AG09309 (cell line): ENCODE measurements around the gene AKR1A1.
"Not testable (repeated sequence)": the region's sequence is repeated elsewhere in the genome, so short reads cannot be mapped to it uniquely, and the experiment has no call there.

Experiments
- DNase-seq: peaks from one replicate; pipeline ENCODE4 v3.0.0-alpha.2; 2010; ENCODE audit warnings: low read depth
- H3K4me3 ChIP-seq: 2 replicates; pipeline ENCODE4 v1.5.1; 2011; ENCODE audit warnings: mild to moderate bottlenecking, low read depth, low read length, moderate library complexity; ENCODE audit not compliant: control insufficient read depth
- TF ChIP-seq, protein P1 (sequence below): IDR thresholded peaks from 2 replicates; pipeline ENCODE4 v1.5.1; 2011; ENCODE audit warnings: mild to moderate bottlenecking, low read depth, low read length, inconsistent platforms; ENCODE audit not compliant: insufficient read depth, control insufficient read depth; ENCODE audit errors: missing control alignments

The AKR1A1 gene

DNA sequence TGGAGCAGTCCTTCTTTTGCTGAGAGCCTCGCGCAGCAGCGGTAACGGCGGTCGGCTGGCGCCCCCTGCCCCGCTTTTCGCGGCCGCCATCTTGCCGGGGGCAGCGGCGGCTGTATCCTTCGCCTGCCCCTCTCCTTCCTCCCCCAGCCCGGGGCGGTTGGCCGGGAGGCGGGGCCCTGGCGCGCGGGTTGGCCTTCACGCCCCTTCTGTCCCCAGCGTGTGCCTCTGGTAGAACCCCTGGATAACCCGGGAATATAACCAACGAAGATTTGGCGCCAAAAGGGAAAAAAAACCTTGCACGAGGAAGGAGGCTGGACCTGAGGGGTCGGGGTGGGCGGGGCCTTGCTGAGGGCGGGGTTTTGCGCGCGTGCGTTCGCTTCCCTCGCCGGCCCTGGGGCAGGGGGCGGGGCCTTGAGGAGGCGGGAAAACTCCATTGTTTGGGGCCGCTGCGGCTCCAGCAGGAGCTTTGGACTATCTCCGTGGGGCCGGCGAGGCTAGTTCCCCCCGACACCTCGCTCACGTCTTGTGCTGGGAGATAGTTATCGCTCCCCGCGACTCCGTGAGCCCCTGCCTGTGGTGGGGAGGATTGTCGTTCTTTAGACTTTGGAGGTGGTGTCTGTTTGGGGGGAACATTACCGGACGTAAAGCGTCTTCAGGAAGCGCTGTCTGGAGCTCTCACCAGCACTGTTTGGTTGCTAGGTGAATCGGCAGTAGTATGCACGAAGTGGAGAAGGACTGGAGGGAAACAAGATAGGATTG is 33.9 kb downstream of the AKR1A1 start:
- DNase-seq, result peak; percentile 50
- TF ChIP-seq, protein P1, sequence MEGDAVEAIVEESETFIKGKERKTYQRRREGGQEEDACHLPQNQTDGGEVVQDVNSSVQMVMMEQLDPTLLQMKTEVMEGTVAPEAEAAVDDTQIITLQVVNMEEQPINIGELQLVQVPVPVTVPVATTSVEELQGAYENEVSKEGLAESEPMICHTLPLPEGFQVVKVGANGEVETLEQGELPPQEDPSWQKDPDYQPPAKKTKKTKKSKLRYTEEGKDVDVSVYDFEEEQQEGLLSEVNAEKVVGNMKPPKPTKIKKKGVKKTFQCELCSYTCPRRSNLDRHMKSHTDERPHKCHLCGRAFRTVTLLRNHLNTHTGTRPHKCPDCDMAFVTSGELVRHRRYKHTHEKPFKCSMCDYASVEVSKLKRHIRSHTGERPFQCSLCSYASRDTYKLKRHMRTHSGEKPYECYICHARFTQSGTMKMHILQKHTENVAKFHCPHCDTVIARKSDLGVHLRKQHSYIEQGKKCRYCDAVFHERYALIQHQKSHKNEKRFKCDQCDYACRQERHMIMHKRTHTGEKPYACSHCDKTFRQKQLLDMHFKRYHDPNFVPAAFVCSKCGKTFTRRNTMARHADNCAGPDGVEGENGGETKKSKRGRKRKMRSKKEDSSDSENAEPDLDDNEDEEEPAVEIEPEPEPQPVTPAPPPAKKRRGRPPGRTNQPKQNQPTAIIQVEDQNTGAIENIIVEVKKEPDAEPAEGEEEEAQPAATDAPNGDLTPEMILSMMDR, result no peak
- H3K4me3 ChIP-seq, result peak overlapping the region; percentile 92

DNA sequence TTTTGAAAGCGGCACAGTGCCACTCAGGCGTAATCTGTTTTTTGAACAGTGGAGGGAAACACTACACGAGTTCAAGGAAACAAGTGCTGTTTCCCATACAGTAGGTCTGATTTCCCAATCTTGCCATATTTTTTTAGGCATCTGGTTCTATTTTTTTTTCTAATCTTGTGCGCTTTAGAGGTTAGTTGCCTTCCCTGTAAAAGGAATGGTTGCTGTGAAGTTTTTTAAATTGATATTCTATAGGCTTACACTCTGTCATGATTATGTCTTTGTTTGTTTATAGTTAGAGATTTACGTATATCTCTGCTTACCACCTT is 34.4 kb downstream of the AKR1A1 start:
- TF ChIP-seq, protein P1, result no peak
- peak overlapping the region; percentile 92 for H3K4me3 ChIP-seq
- no peak for DNase-seq

DNA sequence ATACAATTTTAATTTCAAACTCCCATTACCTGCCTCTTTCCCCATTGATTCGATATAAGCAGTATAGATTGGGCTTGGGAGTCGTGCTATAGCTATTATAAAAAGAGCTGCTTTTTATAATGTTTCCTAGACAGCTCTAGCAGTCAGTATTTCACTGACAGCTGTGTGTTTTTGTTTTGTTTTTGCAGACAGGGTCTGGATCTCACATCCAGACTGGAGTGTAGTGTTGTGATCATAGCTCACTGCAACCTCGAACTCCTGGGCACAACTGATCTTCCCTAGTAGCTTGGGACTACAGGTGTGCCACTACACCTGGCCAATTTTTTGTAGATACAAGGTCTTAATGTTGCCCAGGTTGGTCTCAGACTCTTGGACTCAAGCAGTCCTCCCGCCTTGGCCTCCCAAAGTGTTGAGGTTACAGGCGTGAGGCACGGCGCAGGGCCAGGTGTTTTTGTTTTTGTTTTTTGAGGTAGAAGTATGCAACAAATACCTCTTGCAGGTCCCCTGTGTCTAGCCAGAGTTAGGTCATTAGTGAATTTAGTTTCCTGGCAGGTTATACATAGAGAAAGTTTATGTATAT is 35.0 kb downstream of the AKR1A1 start:
- H3K4me3 ChIP-seq, result peak overlapping the region; percentile 92
- no peak for DNase-seq
- TF ChIP-seq, protein P1, result no peak

DNA sequence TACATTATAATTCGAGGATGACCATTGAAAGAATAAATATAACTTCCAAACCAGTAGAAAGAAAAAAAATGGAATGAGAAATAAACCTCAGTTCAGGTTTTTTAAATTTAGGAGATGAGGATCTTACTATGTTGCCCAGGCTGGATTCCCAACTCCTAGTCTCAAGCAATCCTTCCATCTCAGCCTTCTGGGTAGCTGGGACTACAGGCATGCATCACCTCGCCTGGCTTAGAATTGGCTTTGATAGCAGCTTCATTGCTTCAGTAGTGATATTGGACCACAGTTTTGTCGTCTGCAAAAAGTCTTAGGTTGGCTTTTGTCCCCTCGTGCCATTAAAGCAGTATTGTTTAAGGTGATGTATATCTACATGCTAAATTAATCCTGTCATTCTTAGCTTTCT is 36.1 kb downstream of the AKR1A1 start:
- no peak overlapping the region for H3K4me3 ChIP-seq
- TF ChIP-seq, protein P1, result no peak
- DNase-seq, result no peak

DNA sequence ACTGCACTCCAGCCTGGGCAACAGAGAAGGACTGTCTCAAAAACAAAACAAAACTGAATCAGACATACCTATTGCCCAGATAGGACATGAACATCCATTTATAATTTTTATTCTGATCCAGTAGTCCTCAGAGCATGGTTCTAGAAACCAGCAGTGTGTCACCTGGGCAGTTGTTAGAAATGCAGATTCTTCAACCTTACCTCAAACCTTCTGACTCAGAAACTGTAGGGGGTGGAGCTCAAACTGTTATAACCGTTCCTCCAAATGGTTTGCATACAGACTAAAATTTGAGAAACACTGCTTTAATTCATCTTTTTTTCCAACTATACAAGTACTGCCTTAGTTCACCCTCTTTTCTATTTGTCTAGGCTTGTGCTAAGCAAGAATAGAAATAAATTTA is 39.2 kb downstream of the AKR1A1 start:
- TF ChIP-seq, protein P1, result no peak

DNA sequence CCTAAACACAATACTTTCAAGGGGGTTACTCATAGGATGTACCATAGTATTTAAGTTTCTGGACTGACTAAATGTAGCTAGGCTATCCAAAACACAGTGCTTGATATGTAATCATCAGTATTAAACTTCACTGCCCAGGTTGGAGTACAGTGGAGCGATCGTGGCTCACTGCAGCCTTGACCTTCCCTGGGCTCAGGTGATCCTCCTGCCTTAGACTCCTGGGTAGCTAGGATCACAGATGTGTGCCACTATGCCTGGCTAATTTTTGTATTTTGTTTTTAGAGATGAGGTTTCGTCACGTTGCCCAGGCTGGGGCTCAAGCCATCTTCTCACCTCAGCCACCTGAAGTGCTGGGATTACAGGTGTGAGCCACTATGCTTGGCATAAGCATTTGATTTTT is 43.8 kb downstream of the AKR1A1 start:
- no peak overlapping the region for H3K4me3 ChIP-seq
- TF ChIP-seq, protein P1, result no peak
- DNase-seq, result no peak

More for the DNA sequence above, 39.2 kb downstream of the AKR1A1 start:
- DNase-seq, result no peak
- H3K4me3 ChIP-seq, result no peak overlapping the region

DNA sequence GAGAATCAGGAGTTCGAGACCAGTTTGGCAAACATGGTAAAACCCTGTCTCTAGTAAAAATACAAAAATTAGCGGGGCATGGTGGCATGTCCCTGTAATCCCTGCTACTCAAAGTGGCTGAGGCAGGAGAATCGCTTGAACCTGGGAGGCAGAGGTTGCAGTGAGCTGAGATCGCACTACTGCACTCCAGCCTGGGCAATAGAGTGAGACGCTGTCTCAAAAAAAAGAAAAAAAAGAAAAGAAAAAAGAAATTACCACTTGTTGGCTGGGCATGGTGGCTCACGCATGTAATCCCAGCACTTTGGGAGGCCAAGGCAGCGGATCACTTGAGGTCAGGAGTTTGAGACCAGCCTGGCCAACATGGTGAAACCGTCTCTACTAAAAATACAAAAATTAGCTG is 46.1 kb downstream of the AKR1A1 start:
- H3K4me3 ChIP-seq, DNase-seq: not testable (repeated sequence)
